Astrocyte of the cerebellum (primary cell): ENCODE measurements around the gene GIT2.

Experiments
- DNase-seq: peaks from one replicate; pipeline ENCODE4 v3.0.0-alpha.2; 2011; ENCODE audit warnings: low read depth
- H3K4me3 ChIP-seq: 2 replicates; pipeline ENCODE4 v1.5.1; 2011; ENCODE audit warnings: mild to moderate bottlenecking, low read depth, low read length, moderate library complexity
- in situ Hi-C: cut with HindIII; loops from 2 replicates; pipeline ENCODE4 v1.10.0; 2017; ENCODE audit warnings: low sequenced_read_pairs
- TF ChIP-seq, protein P1 (sequence below): IDR thresholded peaks from 2 replicates; pipeline ENCODE4 v1.5.1; 2012; ENCODE audit warnings: low read length, low read depth, moderate library complexity, mild to moderate bottlenecking; ENCODE audit errors: missing control alignments

The GIT2 gene

DNA sequence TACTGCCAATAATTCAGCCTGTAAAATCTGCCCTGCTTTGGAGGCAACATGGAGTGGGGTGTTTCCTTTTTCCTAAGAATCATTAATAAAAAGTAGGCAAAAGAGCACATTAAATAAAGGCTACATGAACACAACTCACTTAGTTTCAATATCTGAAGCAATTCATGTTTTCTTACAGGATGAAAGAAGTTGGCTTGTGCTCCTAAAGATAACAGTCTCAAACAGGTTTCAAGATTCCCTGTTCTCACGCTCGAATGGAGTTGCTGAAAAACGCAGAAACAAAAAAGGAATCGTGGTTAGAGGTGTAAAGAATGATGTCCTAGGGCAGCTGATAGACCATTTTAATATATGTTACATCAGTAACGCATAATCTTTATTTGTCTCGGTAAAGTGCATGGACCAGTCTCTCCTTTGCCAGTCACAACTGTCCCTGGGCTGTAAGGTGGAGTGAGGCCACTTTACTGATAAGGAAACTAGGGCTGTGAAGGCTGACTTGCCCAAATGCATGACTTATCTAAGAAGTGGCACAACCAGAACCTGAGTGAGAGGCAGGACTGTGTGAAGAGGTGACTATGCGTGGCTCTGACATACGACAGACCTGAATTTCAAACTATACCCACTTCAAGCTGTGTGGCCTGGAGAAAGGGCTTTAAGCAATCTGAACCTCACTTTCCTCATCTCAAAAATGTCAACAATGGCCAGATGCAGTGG, 12.6 kb downstream of the GIT2 start:
- no peak for DNase-seq
- in situ Hi-C loops = loop anchor here (5.0 kb wide), 1 partner anchor 51 kb away; no protein-coding TSS in a partner anchor
- TF ChIP-seq, protein P1, sequence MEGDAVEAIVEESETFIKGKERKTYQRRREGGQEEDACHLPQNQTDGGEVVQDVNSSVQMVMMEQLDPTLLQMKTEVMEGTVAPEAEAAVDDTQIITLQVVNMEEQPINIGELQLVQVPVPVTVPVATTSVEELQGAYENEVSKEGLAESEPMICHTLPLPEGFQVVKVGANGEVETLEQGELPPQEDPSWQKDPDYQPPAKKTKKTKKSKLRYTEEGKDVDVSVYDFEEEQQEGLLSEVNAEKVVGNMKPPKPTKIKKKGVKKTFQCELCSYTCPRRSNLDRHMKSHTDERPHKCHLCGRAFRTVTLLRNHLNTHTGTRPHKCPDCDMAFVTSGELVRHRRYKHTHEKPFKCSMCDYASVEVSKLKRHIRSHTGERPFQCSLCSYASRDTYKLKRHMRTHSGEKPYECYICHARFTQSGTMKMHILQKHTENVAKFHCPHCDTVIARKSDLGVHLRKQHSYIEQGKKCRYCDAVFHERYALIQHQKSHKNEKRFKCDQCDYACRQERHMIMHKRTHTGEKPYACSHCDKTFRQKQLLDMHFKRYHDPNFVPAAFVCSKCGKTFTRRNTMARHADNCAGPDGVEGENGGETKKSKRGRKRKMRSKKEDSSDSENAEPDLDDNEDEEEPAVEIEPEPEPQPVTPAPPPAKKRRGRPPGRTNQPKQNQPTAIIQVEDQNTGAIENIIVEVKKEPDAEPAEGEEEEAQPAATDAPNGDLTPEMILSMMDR = no peak
- no peak overlapping the region for H3K4me3 ChIP-seq

DNA sequence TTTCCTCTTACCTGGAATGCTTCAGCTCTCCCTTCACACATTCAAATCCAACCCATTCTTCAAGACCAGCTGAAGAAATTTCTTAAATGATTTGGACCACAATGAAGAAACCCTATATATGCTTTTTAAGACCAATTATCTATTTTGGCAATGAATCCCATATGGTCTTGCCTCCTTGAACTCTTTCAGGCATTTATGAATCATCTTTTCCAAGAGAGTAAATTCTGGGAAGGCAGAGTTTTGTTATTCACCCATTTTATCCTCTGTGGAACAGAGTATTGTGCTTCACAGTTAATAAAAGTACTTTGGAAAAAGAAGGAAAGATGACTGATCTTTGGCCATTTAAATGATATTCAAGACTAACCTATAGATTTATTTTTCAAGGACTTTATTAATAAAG, 14.0 kb downstream of the GIT2 start:
- in situ Hi-C loops = loop anchor here (5.0 kb wide), 1 partner anchor 50 kb away; no protein-coding TSS in a partner anchor
- no peak overlapping the region for H3K4me3 ChIP-seq
- DNase-seq = no peak
- TF ChIP-seq, protein P1 = no peak

DNA sequence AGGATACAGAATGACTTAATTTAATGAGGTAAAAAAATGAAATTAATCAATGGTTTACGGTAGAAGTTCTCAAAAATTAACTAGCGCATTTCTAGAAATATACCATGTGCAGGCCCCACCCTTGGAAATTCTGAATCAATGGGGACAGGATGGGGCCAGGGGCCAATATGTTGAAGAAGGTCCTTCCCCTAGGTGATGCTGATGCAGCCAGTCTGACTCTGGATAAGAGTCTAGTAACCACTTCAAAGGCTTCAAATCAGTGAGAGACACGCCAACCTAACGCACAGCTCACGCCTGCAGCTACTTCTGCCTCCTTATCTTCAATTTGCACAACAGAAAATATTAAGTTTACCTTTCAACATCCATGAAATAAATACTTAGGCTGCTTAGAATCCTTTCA, 14.9 kb downstream of the GIT2 start:
- TF ChIP-seq, protein P1 = no peak
- in situ Hi-C loops = loop anchor here (5.0 kb wide), 1 partner anchor 49 kb away; no protein-coding TSS in a partner anchor
- DNase-seq = no peak
- no peak overlapping the region for H3K4me3 ChIP-seq

GRCh38 chr12:109972821-109973220, 23.3 kb downstream of the GIT2 start:
- no peak overlapping the region for H3K4me3 ChIP-seq
- TF ChIP-seq, protein P1 = no peak
- DNase-seq = no peak
- in situ Hi-C loops = no loop called here

GRCh38 chr12:109968801-109969200, 27.4 kb downstream of the GIT2 start:
- TF ChIP-seq, protein P1 = no peak
- in situ Hi-C loops = loop anchor here (10.0 kb wide), 1 partner anchor 94 kb away; no protein-coding TSS in a partner anchor
- H3K4me3 ChIP-seq = no peak overlapping the region
- no peak for DNase-seq

- TF ChIP-seq, protein P1 = no peak
- no peak overlapping the region for H3K4me3 ChIP-seq
- DNase-seq = no peak
- in situ Hi-C loops = loop anchor here (10.0 kb wide), 1 partner anchor 93 kb away; no protein-coding TSS in a partner anchor
Observed at GRCh38 chr12:109968032-109968420, 28.1 kb downstream of the GIT2 start.
